Measurements from ENCODE around the gene STARD3. TPM values are rescaled to one million over a fixed set of nuclear protein-coding genes. Genes with fewer than 3 reads are reported as not detected.

Gene STARD3
- total and polyA plus RNA-seq, 2 of the 13 experiments (the other 11 are each of a cell fraction or from before 2014, with no cell fraction given), result 34.6 to 100 TPM

- TF ChIP-seq ZNF281 (CRISPR knock-in tag; IDR thresholded peaks at IDR 0.05; ENCODE audit: borderline replicate concordance) (no peak), JUND (CRISPR knock-in tag; IDR thresholded peaks at IDR 0.05) (no peak), ZNF138 (CRISPR knock-in tag; IDR thresholded peaks at IDR 0.05; ENCODE audit: low read depth) (peak; percentile 63; the same call in 1 of the 2 replicates), JUN (CRISPR knock-in tag; IDR thresholded peaks at IDR 0.05) (peak; percentile 54; the same call in 1 of the 2 replicates), ZNF3 (CRISPR knock-in tag; IDR thresholded peaks at IDR 0.05) (no peak), HNF4G (IDR thresholded peaks at IDR 0.05; ENCODE audit: borderline replicate concordance, low read depth, low read length) (no peak), HNF4G (CRISPR knock-in tag; IDR thresholded peaks at IDR 0.05; ENCODE audit: borderline replicate concordance, low read depth) (no peak), HDAC6 (IDR thresholded peaks at IDR 0.05; ENCODE audit: low read depth, low read length) (no peak), ZNF563 (CRISPR knock-in tag; IDR thresholded peaks at IDR 0.05) (peak; percentile 76), GATAD2A (CRISPR knock-in tag; IDR thresholded peaks at IDR 0.05) (no peak), ZNF83 (CRISPR knock-in tag; IDR thresholded peaks at IDR 0.05; ENCODE audit: borderline replicate concordance) (no peak), ZNF768 (CRISPR knock-in tag; IDR thresholded peaks at IDR 0.05) (peak; percentile 80), ZFP62 (CRISPR knock-in tag; IDR thresholded peaks at IDR 0.05) (no peak), SIN3A (IDR thresholded peaks at IDR 0.05; ENCODE audit: borderline replicate concordance, low read depth, low read length) (peak; percentile 33; the same call in 1 of the 2 replicates), ZNF614 (CRISPR knock-in tag; IDR thresholded peaks at IDR 0.05; ENCODE audit: borderline replicate concordance) (peak; percentile 38; the same call in 1 of the 2 replicates), MYNN (CRISPR knock-in tag; IDR thresholded peaks at IDR 0.05; ENCODE audit: low read depth) (peak; percentile 58), HMGA1 (CRISPR knock-in tag; conservative IDR thresholded peaks at IDR 0.05) (no peak), NCOR1 (IDR thresholded peaks at IDR 0.05; ENCODE audit: borderline replicate concordance, low read length) (peak; percentile 54; the same call in 1 of the 2 replicates), PHF5A (CRISPR knock-in tag; IDR thresholded peaks at IDR 0.05; ENCODE audit: low read depth, unreplicated experiment) (no peak), KDM5A (IDR thresholded peaks at IDR 0.05; ENCODE audit: borderline replicate concordance, low read length) (peak; percentile 98), ZBTB3 (CRISPR knock-in tag; IDR thresholded peaks at IDR 0.05; ENCODE audit: borderline replicate concordance, low read depth) (no peak), PPARG (CRISPR knock-in tag; conservative IDR thresholded peaks at IDR 0.05) (peak; percentile 46; the same call in 1 of the 2 replicates)
- TF ChIP-seq, protein P1, sequence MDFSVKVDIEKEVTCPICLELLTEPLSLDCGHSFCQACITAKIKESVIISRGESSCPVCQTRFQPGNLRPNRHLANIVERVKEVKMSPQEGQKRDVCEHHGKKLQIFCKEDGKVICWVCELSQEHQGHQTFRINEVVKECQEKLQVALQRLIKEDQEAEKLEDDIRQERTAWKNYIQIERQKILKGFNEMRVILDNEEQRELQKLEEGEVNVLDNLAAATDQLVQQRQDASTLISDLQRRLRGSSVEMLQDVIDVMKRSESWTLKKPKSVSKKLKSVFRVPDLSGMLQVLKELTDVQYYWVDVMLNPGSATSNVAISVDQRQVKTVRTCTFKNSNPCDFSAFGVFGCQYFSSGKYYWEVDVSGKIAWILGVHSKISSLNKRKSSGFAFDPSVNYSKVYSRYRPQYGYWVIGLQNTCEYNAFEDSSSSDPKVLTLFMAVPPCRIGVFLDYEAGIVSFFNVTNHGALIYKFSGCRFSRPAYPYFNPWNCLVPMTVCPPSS (IDR thresholded peaks at IDR 0.05), result no peak
- TF ChIP-seq, protein P2, sequence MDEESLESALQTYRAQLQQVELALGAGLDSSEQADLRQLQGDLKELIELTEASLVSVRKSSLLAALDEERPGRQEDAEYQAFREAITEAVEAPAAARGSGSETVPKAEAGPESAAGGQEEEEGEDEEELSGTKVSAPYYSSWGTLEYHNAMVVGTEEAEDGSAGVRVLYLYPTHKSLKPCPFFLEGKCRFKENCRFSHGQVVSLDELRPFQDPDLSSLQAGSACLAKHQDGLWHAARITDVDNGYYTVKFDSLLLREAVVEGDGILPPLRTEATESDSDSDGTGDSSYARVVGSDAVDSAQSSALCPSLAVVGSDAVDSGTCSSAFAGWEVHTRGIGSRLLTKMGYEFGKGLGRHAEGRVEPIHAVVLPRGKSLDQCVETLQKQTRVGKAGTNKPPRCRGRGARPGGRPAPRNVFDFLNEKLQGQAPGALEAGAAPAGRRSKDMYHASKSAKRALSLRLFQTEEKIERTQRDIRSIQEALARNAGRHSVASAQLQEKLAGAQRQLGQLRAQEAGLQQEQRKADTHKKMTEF (CRISPR knock-in tag; IDR thresholded peaks at IDR 0.05), result peak; percentile 87
- TF ChIP-seq, protein P3, sequence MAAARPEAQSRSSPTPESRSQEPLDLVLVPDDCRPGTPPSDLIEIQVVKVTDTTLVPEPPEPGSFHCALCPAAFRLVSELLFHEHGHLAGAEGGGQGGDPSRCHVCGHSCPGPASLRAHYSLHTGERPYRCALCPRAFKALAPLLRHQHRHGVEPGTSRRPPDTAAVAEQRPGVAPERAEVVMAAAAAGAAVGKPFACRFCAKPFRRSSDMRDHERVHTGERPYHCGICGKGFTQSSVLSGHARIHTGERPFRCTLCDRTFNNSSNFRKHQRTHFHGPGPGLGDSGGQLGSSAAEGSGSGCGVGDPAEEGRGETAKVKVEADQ (CRISPR knock-in tag; IDR thresholded peaks at IDR 0.05; ENCODE audit: borderline replicate concordance), result no peak
Measured at GRCh38 chr17:39636927-39637736, at the start of gene STARD3 (continued).

All from HepG2 (cell line).